Body of pancreas (tissue), 4 donors: ENCODE results near the gene SCGB2B2.

Experiments
- CTCF ChIP-seq, 7 experiments: fragments of 450-650 bp in 4 of 7; fragments of 200-600 bp in 3 of 7; sonication (generic) in 3 of 7; IDR thresholded peaks; one replicate each; pipeline ENCODE4 v1.5.1; 2016 to 2019; ENCODE audit warnings: antibody characterized with exemption in 7 of 7
- POLR2A ChIP-seq, 3 donors: fragments of 450-650 bp; IDR thresholded peaks; one replicate each; pipeline ENCODE4 v1.6.1; 2016; ENCODE audit warnings: antibody characterized with exemption in 3 of 3, mild to moderate bottlenecking in 2 of 3

- TF ChIP-seq CTCF (IDR thresholded peaks at IDR 0.05) (no peak), POLR2A (IDR thresholded peaks at IDR 0.05) (peak in 1 of 3 donors; percentile 18)
Observed at GRCh38 chr19:34707661-34708060, 30.7 kb upstream of the SCGB2B2 start.
